GM19372 (cell line): Measurements from ENCODE around the gene TEK.

Source experiments
- ATAC-seq: cut with Tn5 transposase; IDR thresholded peaks from one replicate; pipeline ENCODE4 v1.9.1; 2021; ENCODE audit warnings: mild to moderate bottlenecking, low read depth, moderate library complexity; ENCODE audit not compliant: unreplicated experiment

TEK gene

DNA sequence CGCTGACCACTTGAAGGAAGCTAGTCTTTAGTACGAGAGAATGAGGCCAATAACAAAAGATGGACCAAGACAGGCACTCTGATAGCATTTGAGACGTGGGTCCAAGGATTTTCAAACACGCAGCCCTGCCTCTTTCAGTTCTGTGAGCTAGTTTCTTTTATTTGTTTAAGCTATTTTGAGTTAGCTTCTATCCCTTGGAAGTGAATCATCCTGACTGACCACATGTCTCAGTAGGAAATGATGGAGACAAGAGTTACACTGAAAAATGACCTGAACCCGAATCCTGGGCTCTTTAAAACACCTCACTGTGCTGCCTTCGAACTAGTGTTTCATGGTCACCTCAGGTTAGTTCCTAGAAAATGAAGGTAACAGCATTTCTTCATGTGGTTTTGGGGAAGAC is 9.9 kb downstream of the TEK start:
- no peak for ATAC-seq

DNA sequence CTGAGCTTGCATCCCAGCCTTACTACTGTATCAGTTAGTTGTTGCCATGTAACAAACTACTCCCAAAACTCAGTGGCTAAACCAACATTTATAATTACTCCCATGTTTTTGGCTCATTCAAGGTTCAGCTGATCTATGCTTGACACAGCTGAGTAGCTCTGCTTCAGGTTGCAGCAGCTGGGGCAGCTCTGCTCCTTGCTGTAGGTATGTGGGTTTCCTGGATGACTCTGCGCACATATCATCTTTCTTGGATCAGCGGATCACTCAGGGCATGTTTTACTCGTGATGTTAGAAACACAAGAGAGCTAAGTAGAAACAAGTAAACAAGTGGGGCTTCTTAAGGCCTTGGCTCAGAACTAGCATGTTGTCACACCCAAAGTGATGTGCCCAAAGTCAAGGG is 15.1 kb downstream of the TEK start:
- no peak for ATAC-seq

DNA sequence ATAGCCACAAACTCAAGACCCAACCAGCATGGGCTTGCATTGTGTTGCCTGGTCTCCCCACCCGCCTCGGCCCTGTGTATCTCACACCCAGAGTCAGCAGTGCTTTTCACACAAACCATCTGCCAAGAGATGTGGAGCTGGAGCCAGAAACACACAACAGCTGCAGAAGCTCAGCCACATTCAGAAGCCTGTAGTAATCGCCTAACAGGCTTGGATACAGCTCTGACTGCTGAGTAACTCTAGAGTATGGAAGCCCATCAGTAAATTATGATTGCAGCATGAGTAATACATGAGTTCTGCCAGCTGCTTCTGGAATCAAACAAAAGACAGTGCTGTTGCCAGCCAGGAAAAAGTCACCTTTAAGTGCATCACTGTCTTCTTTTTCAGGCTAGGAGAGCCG is 16.0 kb downstream of the TEK start:
- ATAC-seq: no peak

GRCh38 chr9:27125936-27126335 is 16.9 kb downstream of the TEK start:
- ATAC-seq: no peak

GRCh38 chr9:27126670-27127069 is 17.6 kb downstream of the TEK start:
- no peak for ATAC-seq

- ATAC-seq: no peak
These were observed 20.2 kb downstream of the TEK start for GRCh38 chr9:27129221-27129620.

- no peak for ATAC-seq
These were observed 22.7 kb downstream of the TEK start for GRCh38 chr9:27131731-27132130.

- no peak for ATAC-seq
These were observed 24.8 kb downstream of the TEK start for GRCh38 chr9:27133817-27134216.

- ATAC-seq: no peak
These were observed 33.4 kb downstream of the TEK start for GRCh38 chr9:27142299-27142930.

- ATAC-seq: no peak
These were observed 36.1 kb downstream of the TEK start for GRCh38 chr9:27145143-27145542.

DNA sequence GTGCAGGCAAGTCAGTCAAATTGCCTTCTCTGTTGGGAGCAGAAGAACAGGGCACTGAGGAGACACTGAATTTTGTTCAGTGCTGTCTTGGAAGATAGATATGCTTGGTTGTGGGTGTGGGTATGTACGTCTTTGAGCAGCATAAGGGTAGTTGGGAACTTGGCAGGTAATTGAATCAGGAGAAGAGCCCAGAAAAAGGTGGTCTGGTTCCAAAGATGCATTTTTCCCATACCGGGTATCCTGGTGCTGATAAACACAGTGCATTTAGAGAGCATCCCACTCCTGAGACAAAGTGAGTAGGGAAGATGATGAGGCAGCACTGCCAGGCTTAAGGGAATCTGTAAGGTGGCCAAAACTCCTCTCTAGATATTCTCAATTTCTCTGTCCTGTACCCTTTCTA is 40.6 kb downstream of the TEK start:
- no peak for ATAC-seq

DNA sequence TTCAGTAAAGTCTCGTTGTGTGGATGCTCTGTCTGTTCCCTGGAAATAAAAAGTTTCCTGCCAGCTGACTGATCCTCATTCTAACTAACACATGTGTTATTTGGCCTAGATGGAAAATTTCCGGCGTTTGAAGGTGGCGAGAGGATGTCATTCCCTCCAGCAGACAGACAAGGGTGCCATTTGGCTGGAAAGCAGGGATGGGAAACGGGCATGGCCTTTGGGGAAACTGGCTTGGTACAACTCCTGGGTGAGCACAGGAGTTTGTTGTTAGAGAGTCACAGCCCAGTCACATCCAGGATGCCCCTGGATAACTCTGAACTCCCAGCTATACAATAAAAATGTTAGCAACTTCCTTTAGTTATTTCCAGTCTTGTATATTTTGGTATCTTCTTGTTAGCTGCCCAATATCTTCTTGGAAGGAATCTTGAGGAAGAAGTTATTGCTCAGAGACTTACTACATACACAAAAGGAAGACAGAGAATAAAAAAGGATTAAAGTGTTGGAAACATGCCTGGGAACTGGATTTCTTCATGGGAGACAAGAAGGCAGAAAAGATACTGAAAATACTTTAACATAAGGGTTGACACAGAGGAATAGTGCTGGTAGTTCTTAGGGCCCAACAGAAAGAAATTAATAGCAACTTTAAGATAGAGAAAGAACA is 41.9 kb downstream of the TEK start:
- no peak for ATAC-seq

- no peak for ATAC-seq
These were observed 42.8 kb downstream of the TEK start for GRCh38 chr9:27151693-27152404.

DNA sequence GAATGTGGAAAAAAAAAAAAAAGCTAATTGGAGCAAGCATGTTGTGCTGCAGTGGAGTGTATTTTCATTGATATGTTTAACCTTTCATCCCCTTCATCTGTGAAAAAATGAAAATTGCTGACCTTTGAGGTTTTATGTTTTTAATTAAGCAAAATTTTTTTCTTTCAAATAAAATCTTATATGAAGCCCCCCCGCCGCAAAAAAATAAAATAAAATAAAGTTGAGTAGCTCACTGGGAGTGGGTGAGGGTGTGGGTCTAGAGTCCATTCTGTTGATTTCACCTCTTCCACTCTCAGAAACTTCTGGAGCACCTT is 43.3 kb downstream of the TEK start:
- ATAC-seq: no peak

DNA sequence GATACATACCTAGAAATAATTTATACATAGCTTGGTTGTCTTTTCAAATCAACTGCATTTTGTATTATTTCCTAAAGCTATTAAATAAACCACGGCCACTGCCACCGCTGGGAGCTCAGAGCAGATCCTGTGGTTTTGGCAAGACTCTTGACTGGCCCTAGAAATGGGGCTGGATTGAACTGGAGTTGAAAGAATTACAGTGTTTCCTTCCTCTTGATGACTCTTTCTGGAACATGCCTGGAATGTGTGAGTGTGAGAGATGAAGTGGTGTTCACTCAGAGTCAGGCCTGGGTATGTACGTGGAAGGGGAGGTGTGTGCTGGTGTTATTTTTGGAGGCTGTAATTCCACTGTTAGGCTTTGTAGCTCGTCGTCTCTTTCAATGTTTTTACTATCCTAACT is 45.9 kb downstream of the TEK start:
- ATAC-seq: no peak

- no peak for ATAC-seq
These were observed 48.1 kb downstream of the TEK start for GRCh38 chr9:27157097-27157496.

GRCh38 chr9:27157736-27158135 is 48.7 kb downstream of the TEK start:
- ATAC-seq: no peak

- ATAC-seq: no peak
These were observed 51.6 kb downstream of the TEK start for GRCh38 chr9:27160636-27161035.

GRCh38 chr9:27162045-27162444 is 53.0 kb downstream of the TEK start:
- ATAC-seq: no peak

GRCh38 chr9:27165068-27165467 is 56.0 kb downstream of the TEK start:
- ATAC-seq: no peak

DNA sequence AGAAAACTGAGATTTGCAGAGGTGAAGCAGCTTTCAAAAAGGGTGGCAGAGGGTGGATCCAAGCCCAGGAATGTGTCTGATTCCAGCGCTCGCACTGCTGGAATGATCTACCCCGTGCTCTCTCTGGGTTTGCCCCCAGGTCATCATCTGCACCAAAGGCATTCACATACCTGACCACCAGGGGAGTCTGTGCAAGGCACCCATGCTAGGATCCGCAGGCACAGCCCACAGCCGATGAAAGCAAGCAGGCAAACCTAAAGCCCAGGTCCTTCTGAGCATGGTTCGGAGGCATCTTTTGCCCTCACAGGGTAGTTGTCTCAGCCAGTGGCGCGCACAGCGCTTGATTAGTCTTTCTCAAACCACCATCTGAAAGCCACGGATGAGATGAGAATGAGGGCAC is 56.6 kb downstream of the TEK start:
- no peak for ATAC-seq

GRCh38 chr9:27168496-27168895 is 59.5 kb downstream of the TEK start:
- ATAC-seq: no peak
